GM18517 (cell line): ENCODE data around the gene TFCP2.
A peak's percentile ranks its signal among the peaks of the same experiment; 100 is the strongest.
"Not testable (repeated sequence)": the region's sequence is repeated elsewhere in the genome, so short reads cannot be mapped to it uniquely, and the experiment has no call there.

Experiments
- ATAC-seq: cut with Tn5 transposase; IDR thresholded peaks from one replicate; pipeline ENCODE4 v1.9.1; 2021; ENCODE audit warnings: mild to moderate bottlenecking, moderate library complexity; ENCODE audit not compliant: unreplicated experiment

Gene TFCP2, protein sequence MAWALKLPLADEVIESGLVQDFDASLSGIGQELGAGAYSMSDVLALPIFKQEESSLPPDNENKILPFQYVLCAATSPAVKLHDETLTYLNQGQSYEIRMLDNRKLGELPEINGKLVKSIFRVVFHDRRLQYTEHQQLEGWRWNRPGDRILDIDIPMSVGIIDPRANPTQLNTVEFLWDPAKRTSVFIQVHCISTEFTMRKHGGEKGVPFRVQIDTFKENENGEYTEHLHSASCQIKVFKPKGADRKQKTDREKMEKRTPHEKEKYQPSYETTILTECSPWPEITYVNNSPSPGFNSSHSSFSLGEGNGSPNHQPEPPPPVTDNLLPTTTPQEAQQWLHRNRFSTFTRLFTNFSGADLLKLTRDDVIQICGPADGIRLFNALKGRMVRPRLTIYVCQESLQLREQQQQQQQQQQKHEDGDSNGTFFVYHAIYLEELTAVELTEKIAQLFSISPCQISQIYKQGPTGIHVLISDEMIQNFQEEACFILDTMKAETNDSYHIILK

DNA sequence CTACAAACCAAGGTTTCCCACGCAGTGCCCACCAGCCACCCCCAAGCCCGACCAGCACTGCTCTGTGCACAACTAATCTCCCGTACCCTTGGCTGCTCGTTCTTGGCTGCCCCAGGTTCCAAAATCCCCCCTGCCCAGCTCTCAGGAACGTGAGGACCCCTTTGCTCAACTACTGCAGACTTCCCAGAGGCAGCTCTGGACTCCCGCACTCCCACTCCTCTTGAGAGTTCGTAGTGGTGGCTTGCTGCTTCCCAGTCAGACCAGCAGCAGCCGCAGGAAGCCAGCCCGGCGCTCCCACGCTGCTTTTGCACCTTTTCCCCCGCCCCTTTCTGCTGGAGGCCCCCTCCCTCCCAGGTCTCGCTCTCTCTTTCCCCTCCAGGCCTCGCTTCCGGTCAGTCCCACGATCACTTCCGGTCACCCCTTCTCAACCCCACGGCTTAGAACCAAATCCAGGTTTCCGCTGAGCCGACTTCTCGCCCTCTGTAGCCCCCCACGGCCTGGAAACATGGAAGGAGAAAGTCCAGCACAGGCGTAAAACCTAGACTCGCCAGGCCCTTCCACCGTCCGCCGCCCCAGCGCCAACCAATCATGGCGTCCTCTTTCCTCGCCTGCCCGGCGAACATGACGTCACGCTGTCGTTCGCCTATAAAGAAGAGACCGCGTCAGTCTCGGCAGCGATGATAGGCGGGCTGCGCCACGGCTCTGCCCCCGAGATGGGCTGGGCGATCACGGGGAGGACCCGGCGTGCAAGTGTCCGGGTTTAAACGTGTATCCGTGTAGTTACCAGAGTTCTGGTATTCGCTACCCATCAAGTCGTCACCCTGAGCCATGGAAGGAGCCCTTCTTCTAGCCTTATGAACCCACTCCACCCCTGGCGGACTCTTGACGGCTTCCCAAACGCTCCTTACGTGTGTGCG is at the start of gene TFCP2:
TFCP2 (minus strand) TSS at position 621 of the 917 bp plus-strand sequence. CDS start 713 bp downstream, outside the sequence.
- peak; percentile 79 for ATAC-seq

DNA sequence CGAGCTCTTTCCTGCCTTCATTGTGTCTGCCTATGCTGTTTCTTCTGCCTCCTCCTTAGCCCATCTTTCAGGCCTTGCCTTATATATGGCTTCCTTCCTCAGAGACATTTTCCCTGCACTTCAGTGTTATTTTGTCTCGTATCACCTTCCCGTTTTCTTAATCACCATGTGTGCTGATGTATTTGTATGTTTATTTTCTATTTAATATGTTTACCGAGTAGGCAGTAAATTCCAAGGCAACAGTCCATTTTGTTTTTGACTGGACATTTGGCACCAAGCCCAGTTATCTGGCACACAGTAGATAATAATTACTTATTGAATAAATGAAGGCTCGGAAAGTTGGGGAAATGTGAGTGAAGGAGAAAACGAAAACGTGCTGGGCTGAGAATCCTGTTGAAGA is 49.5 kb upstream of the TFCP2 start:
- ATAC-seq = no peak

DNA sequence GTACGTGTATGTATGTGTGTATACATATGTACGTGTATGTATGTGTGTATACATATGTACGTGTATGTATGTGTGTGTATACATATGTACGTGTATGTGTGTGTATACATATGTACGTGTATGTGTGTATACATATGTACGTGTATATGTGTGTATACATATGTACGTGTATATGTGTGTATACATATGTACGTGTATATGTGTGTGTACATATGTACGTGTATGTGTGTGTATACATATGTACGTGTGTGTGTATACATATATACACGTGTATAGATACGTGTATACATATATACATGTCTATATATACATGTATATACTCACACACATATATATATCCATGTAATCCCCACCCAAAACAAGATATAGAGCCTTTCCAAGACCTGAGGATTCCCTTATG is 46.9 kb upstream of the TFCP2 start:
- ATAC-seq = not testable (repeated sequence)

DNA sequence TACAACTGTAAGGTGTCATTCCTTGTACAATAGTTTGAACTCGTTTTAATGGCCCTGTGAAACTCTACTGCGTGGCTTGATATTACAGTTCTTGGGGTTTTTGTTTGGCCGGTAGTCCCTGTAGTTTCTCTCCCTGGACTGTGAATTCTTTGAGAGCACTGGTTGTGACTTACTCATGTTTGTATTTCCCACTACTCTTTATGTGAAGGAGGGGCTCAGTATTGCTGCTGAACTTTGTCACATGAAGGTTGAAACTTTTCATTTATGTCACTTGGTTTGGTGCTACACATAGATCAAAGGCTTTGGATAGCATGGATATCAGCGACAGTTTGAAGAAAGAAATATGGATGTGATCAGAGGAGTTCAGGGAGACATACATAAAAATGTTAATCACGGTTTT is 46.4 kb upstream of the TFCP2 start:
- ATAC-seq = no peak

DNA sequence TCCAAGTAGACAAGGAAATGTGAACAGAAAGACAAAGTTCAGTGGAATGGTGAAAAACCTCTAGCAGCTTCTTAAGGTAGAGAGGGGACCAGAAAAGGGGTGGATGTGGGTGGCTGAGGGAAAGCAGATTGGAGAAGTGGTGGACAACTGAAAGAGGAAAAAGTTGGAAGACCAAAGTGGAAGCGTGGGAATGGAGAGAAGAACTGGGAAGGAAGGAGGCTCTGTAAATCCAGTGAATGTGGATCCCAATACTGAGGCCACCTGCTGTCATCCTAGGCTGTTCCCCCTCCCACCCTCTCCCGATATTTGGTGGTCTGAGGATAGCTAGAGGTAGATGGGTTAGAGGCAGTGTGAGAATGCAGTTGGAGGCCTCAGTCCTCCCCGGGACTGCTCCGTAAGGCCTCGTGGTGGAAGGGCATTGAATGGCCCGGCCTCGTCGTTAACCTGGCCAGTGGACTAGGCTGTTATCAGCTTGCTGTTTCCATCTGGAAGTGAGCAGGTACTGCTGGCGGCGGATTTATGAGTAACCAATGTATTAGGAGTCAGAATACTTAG is 45.7 kb upstream of the TFCP2 start:
- no peak for ATAC-seq

DNA sequence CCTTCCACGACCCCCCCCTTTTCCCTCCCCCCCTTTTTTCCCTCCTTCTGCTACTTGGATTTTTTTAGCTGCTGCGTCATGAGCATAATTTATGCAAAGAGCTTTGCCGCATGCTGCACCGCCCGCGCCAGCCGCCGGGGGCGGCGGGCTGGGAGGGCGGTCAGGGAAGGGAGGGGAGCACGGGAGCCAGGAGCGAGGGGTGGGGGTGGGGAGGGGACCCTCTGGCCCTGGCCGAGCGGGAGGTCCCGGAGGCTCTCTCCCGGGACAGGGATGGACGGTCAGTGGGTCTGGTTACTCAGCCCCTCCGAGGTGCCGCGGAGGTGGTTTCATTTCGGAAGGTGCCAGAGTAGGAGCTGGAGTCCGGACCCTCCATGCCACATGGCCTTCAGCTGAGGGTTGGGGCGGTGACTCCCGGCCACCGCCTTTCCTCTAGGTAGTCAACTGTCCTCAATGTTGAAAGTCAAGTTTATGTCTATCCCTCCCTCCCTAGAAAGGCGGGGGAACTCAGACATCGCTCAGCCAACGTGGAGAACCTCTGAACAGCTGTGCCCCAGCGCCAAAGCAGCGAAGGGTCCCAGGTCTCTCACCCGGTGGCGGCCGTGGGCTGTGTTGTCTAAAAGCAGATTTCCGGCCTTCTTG is 45.2 kb upstream of the TFCP2 start, which contains the start of gene POU6F1:
POU6F1 (minus strand) TSS at position 95 of the 639 bp plus-strand sequence. CDS start 11,226 bp downstream, outside the sequence.
- peak; percentile 62 for ATAC-seq

DNA sequence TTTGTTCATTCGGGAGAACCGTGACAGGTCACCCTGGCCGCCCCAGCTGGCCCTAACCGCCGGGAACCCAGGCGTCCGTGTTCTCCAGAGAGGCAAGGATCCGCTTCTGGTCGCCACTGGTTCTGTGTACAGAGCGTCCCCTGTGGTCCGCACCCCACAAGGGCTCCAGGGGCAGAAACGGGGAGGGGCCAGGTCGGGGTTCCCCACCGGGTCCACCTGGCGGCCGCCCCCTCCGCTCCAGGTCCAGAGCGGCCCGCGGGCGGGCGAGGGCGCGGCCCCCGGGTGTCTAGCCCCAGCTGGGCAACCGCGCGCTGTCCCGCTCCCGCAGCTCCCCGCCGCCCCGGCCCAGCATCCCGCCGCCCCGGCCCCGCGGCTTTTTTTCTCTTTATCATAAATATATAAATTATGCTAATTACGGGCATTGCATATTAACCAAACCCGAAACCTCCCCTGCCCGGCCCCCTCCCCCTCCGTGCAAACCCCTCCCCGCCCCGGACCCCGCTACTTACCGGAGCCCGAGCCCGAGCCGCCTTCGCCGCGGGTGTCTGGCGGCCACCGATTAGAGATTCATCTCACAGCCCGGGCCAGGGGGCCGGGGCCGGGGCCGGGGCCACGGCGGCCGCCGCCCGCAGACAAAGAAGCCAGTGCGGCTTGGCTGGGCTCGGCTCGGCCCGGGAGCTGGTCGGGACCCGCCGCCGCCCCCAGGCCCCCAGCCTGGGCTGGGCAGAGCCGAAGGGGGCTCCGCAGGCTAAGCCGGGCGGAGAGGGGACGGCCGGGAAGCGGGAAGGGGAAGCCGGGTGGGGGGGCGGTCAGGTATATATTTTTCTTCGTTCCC is 44.4 kb upstream of the TFCP2 start:
- ATAC-seq = no peak

DNA sequence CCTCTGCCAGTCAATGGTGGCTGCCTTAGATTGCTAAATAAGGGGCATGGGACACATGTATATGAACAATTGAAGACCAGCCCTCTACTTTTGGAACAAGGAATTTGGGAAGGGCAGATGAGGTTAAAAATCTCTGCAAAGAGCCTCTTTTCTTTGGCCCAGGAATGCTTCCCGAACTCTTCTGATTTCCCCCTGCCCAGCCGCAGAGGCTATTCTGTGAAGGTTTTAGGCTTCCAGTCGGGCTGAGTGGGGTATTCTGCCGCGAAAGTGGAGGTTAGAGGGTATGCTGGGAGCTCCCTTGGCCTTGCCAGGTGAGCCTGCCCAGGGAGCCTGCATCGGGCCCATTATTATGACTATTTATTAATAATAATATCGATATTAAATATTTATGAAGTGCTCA is 43.7 kb upstream of the TFCP2 start:
- ATAC-seq = no peak

DNA sequence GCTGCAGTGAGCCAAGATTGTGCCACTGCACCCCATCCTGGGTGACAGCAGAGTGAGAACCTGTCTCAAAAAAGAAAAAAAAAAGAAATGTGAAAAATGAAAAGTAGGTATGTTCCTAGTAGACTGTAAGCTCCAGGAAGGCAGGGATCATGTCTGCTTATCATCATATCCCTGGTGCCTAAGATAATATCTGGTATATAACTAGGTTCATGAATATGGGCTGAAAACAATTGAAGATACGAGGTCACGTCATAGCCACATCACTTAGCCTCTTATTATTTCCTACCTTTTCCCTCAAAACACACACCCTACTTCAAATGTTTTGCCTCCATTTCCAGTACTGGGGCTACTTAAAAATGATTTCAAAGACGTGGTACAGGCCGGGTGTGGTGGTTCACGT is 42.0 kb upstream of the TFCP2 start:
- no peak for ATAC-seq

DNA sequence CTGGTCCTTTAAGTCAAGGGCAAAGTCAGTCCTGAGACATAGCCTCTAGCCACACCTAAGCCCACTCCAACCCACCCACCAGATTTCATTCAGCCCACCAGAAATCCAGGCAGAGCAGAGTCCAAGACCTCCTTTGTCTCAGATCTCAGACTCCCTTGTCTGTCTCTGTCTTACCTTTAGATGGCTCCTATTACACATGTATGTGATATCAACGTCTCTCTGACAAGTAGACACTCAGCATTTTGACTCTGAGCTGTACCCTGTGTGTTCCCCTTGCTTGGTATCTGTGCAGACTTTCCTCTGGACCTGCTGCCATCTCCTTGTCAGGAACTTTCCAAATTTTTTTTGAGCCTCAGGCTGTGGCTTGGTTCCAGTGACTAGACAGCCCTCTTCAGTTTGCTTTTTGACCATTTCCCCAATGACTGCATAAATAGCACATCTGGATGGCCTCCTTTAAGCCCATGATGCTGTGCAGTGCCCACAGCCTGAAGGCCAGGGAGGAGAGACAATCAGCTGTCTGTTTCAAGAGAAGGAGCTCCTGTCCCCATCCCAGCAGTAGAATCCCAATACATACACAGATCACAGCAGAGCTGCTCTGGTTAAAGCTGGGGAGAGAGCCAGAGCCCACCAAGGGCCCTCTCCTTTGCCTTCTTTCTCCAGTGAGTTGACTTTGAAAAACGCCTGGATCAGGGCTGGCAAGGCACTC is 37.9 kb upstream of the TFCP2 start:
- no peak for ATAC-seq

DNA sequence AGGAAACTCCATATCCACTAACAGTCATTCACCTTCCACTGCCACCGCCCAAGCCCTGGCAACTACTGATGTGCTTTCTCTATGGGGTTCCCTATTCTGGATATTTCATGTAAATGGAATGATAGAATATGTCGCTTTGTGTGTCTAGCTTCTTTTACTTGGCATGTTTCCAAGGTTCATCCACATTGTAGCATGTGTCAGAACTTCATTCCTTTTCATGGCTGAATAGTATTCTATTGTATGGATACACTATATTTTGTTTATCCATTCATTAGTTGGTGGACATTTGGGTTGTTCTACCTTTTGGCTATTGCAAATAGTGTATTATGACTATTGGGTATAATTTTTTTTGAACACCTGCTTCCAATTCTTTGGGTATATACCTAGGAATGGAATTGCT is 36.3 kb upstream of the TFCP2 start:
- ATAC-seq = no peak

DNA sequence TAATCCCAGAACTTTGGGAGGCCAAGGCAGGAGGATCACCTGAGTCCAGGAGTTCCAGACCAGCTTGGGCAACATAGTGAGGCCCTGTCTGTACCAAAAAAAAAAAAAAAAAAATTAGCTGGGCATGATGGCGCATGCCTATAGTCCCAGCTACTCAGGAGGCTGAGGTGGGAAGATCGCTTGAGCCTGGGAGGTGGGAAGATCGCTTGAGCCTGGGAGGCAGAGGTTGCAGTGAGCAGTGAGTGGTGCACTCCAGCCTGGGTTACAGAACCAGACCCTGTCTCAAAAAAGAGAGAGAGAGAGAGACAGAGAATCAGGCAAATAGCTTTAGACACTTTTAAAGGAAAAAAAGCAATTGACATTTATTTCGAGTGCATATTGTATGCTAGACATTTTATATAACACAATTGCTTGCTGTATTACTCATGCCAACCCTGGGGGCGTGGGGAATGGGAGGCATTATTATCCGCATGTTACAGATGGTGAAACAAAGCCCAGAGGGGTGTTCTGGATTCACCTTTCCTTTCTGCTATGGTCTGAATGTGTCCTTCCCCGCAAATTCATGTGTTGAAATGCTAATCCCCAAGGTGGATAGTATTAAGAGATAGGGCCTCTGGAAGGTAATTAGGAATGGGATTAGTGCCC is 35.2 kb upstream of the TFCP2 start:
- no peak for ATAC-seq

DNA sequence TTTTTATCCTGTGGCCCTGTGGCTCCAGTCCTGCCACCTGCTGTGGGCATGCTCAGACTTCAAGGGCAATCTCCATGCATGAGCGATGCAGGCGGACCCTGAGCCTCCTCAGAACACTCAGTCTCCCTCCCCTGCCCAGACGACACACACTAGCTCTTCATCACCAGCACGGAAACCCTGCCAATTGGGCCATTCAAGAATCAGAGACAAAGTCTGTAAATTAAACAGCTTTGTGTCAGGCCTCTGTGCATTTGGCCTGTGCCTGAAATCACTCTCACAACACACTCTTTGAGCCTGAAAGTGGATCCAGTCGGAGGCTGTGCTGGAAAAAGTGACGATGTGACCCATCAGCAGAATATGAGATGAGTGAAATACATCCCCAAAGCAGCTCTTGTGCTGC is 32.4 kb upstream of the TFCP2 start:
- ATAC-seq = no peak

DNA sequence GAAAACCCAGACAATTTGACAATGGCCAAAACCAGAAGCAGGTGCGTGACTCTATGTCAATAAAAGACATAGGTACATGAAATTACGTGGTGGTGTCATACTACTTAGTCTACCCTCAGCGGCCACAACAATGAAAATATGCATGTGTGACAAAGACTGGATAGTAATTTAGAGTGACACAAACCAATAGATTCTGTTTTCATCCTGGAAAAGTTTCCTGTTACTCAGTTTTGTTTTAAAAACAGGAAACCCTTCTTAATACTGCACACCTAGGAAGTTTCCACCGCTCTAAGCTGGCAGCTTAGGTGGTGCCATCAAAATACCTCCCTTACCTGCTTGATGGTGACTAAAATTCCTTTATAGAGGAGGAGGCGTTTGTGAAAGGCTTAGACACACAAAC is 29.8 kb upstream of the TFCP2 start:
- ATAC-seq = no peak

DNA sequence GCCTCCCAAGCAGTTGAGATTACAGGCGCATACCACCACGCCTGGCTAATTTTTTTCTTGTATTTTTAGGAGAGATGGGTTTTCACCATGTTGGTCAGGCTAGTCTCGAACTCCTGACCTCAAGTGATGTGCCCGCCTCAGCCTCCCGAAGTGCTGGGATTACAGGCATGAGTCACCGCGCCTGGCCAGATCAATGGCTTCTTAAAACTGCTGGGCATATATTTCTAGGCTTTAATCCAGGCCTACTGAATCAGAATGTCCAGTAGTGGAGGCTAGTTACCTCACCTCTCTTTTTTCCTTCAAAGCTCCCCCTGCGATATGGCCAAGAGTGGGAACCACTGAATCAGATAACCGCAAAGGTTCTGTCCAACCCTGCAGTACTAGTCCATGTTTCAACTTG is 27.9 kb upstream of the TFCP2 start:
- ATAC-seq = no peak

DNA sequence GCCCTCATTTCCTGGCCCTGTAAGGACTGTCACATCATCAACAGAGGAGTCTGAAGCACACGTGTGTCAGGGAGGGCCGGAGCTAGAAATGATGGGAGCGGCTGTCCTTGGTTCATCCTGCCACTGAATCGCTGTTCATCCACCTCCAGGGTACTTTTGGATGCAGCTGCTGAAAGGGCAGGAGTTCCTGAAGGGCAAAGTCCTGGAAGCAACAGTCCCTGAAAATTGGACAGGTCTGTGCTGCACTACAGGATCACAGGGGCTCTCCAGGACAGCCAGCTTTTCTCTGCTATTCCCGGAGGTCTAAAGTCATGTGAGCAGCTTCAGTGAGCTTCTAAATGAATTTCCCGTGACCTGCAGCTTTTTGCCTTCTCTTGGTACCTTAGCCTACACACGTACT is 27.2 kb upstream of the TFCP2 start:
- no peak for ATAC-seq

DNA sequence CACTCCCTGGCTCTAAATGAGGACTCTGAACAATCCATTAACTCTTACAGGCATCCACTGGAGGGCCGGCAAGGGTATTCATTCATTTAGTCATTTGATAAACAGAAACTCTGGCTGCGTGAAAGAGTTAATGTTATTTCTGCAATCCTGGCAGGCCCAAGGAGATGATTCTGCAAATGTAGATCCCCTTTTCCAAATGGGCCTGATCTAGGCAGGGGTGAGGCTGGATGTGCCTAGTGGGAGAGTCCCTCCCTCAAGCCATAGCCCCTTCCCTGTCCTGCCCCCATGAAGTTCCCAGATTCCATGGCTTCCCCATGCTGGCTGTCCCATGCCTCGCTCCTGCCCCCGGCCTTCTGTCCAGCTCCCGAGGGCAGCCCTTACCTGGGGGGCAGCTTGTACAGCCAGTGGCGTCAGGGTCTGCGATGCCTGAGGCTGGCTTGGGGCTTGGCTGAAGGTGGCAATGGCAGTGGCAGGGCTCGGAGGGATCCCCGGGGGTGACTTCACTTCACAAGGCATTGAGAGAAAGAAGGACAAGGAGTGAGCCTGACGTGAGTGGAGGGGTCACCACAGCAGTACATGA is 26.5 kb upstream of the TFCP2 start:
- no peak for ATAC-seq

DNA sequence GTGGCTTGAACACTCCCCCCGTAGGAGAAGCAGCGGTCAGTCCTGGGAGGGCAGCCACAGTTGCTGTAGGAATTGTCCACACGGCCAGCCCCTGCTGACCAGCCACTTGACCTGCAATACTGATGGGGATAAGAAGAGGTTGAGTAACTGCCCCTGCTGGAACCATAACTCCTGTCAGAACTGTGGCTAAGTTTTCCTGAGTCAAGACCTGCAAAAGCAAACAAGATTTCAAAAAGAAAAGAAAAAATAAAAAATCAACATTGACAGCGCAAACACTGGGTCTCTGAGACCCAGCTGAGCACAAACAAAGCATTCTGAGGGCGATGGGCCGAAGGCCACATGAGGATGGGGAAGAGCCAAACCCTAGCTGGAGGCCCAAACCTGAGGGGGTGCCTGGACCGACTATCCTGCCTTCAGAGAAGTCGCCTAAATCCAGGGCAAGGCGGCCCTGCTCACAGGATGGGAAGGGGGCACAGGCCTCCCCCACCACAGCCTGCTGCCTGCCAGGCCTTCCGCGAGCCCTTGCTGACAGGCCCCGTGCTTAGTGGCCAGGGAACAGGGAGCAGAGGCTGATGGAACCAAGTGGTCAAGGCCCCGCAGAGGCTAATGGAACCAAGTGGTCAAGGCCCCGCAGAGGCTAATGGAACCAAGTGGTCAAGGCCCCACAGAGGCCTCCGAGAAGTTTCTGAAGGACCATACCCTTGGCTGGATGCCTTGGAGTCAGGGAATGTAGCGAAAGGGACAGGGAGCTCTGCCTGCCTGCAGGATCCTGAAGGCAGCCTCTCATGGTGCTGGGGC is 25.8 kb upstream of the TFCP2 start:
- ATAC-seq = no peak
